ENCODE data around the gene PTPN7.

DNA sequence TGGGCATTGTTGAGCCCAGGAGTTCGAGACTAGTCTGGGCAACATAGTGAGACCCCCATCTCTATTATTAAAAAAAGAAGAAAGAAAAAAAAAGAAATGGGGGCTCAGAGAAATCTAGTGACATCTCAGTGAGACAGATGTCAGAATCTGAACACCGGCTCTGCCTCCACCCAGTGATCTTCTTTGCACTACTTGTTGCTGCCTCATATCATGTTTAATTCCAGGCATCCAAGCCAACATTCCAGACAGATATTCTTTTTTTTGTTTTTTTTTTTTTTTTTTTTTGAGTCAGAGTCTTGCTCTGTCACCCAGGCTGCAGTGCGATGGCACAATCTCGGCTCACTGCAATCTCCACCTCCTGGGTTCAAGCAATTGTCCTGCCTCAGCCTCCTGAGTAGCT, 10.8 kb downstream of the PTPN7 start:
- TF ChIP-seq RXRA (IDR thresholded peaks at IDR 0.05) (no peak), EGR1 (IDR thresholded peaks at IDR 0.05; ENCODE audit: low read depth in 2 of 2) (no peak), SP1 (IDR thresholded peaks at IDR 0.05) (no peak)
- TF ChIP-seq, protein P1, sequence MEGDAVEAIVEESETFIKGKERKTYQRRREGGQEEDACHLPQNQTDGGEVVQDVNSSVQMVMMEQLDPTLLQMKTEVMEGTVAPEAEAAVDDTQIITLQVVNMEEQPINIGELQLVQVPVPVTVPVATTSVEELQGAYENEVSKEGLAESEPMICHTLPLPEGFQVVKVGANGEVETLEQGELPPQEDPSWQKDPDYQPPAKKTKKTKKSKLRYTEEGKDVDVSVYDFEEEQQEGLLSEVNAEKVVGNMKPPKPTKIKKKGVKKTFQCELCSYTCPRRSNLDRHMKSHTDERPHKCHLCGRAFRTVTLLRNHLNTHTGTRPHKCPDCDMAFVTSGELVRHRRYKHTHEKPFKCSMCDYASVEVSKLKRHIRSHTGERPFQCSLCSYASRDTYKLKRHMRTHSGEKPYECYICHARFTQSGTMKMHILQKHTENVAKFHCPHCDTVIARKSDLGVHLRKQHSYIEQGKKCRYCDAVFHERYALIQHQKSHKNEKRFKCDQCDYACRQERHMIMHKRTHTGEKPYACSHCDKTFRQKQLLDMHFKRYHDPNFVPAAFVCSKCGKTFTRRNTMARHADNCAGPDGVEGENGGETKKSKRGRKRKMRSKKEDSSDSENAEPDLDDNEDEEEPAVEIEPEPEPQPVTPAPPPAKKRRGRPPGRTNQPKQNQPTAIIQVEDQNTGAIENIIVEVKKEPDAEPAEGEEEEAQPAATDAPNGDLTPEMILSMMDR (IDR thresholded peaks at IDR 0.05; ENCODE audit: low read depth, low read length, missing input control) = no peak
- TF ChIP-seq, protein P2, sequence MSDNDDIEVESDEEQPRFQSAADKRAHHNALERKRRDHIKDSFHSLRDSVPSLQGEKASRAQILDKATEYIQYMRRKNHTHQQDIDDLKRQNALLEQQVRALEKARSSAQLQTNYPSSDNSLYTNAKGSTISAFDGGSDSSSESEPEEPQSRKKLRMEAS (IDR thresholded peaks at IDR 0.05) = no peak

Data from liver (tissue), 3 donors.